Airway epithelial cell (primary cell): ENCODE measurements around the gene TXNL4B. TPM values are rescaled to one million over a fixed set of nuclear protein-coding genes. Genes with fewer than 3 reads are reported as not detected.

Experiments
- total RNA-seq: library from RNA; depleted of rRNA; stranded (reverse); fragments of >200 nt; gene quantifications from 2 replicates; pipeline ENCODE4 v1.2.3, GENCODE V29; 2015

Gene TXNL4B
- total RNA-seq = 6.7 and 7.2 TPM in 2 replicates

DNA sequence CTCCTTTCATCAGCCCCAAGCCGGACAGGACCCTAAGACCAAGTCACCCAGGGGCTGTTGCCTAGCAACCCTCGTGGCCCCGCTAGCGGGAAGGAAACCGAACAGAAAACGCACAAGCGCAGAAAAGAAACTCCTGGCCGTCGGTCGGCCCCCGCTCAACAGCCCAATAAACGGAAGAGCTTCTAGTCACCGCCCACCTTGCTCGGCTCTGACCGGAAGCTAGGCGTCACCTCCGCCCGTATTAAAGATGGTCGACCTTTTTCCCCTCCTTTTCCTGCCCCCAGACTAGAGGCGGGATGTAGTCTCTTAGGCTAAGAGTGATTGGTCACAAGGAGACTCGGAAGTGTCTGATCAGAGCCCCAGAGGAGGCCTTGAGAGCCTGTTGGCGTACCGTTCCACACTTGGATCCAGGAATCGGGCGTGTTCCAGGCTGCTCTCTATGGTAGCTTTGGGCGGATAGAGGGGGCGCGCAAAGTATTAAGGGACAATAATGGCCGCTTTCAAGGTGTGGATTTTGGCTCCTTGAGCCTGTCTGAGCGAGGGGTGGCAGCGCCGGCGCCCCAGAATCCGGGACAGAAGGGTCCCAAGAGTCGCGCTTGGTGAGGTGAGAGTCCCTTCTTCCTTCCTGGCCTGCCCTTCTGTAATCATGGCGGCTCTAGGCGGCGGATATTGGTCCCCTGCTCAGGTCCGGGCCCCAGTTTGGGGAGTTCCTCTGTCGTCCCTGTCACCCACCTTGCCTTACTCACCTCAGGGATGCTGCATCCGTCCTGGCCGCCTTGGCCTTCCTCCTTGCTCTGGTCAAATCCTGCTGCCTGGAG is at the start of gene TXNL4B, which contains the start of gene DHX38:
TXNL4B (minus strand) TSS at position 173 of the 818 bp plus-strand sequence. CDS start 2,871 bp downstream, outside the sequence.
DHX38 (plus strand) TSS at position 400 of the 818 bp plus-strand sequence. CDS start 2,311 bp downstream, outside the sequence.

GRCh38 chr16:72054254-72054847 is 39.1 kb downstream of the TXNL4B start, which contains the start of gene HP:
TSS of gene HP (plus strand) at chr16:72054505. CDS start at chr16:72054653, 148 bp downstream.

Other genes with a start within 250 kb of the TXNL4B start
- gene ATXN1L, start 247.6 kb downstream of the TXNL4B start, total RNA-seq = 7.3 and 10.5 TPM in 2 replicates
- 3.6 and 5.4 TPM in 2 replicates for gene ZNF821, start 209.4 kb downstream of the TXNL4B start, total RNA-seq
- gene IST1, start 198.1 kb downstream of the TXNL4B start, total RNA-seq = 126 and 128 TPM in 2 replicates
- gene PKD1L3, start 93.2 kb downstream of the TXNL4B start, total RNA-seq = not detected in 2 replicates
- 6.1 and 6.3 TPM in 2 replicates for gene DHODH, start 84.9 kb downstream of the TXNL4B start, total RNA-seq
- not detected in 2 replicates for gene HP, start 39.1 kb downstream of the TXNL4B start, total RNA-seq
- gene HPR, start 30.4 kb downstream of the TXNL4B start, total RNA-seq = not detected in 2 replicates
- 28.1 and 31.0 TPM in 2 replicates for gene DHX38, start 227 bp upstream of the TXNL4B start, total RNA-seq
- 0.35 TPM in 1 of 2 replicates, not detected in the other for gene PMFBP1, start 78.5 kb upstream of the TXNL4B start, total RNA-seq